ENCODE measurements around the gene ARHGEF38. TPM values are rescaled to one million over a fixed set of nuclear protein-coding genes. Genes with fewer than 3 reads are reported as not detected.

The ARHGEF38 gene, protein sequence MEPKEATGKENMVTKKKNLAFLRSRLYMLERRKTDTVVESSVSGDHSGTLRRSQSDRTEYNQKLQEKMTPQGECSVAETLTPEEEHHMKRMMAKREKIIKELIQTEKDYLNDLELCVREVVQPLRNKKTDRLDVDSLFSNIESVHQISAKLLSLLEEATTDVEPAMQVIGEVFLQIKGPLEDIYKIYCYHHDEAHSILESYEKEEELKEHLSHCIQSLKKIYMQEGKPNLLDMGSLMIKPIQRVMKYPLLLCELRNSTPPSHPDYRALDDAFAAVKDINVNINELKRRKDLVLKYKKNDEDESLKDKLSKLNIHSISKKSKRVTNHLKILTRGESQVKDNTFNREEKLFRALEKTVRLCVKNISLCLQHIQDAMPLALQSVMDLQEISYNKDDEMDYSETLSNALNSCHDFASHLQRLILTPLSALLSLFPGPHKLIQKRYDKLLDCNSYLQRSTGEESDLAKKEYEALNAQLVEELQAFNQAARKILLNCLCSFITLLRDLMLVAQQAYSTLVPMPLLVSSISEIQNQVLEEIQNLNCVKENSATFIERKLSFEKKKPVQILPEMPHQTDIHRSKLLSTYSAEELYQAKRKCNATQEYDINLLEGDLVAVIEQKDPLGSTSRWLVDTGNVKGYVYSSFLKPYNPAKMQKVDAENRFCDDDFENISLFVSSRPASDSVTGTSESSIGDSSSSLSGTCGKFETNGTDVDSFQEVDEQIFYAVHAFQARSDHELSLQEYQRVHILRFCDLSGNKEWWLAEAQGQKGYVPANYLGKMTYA
- not detected for polyA plus RNA-seq (2013, experiment 1 of 2)
- polyA plus RNA-seq (2013, experiment 2 of 2) = not detected

DNA sequence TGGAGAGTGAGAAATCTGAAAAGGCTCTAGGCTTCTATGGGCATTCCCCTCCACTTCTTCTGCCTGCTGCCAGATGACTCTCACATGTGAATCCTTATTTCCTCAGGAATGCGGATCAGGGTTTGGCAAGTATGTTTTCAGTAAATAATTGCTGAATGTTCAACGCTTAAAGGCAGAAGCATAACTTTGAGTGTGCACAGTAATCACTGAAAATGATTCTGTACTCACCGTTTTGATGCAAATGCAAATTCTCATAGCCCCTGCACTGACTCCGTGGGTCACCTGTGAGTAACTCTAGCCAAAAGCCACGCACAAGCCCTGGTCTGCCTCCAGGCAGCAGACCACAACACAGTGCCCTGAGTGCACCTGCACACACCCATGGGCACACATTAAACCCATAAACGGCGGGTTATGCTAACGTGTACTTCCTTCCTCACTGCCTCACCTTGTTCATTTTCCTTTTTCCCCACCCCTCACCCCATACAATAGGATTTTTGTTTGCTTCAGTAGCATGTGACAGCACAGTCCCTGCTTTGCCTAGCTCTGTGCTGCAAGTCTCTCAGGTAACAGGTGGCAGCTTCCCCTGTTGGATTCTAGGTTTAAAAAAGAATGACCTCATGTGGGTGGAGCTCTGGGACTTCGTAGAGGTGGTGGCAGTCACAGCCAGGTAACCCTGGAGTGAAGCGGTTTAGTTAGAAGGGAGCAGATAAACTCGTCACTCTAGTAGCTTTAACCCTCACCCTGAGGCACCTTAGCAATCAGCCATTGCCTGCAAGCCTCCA lies at the start of gene ARHGEF38:
Gene ARHGEF38, plus strand, starts transcription at position 656 of the 782 bp plus-strand sequence. CDS start 146 bp downstream, outside the sequence.
- H3K9ac ChIP-seq (ENCODE audit: low read length) = no peak within 1 kb of the TSS
- H2AK5ac ChIP-seq (ENCODE audit: low read length, severe bottlenecking) = peak within 1 kb of the TSS; percentile 66
- no peaks in the 10 kb centered on the region for H3K9me3 ChIP-seq (ENCODE audit: control insufficient read depth, low read length)
- WGBS = 38% methylated on average over 11 of the region's 11 CpGs
- H3K36me3 ChIP-seq (ENCODE audit: control insufficient read depth in 1 of 2, insufficient read depth in 2 of 2, low read depth in 1 of 2, low read length in 2 of 2) = no peaks in the 10 kb centered on the region
- peaks cover 6% of the 10 kb centered on the region for H3K4me1 ChIP-seq (ENCODE audit: control insufficient read depth, insufficient read depth, low read depth, low read length)
- no peak within 1 kb of the TSS for H2BK15ac ChIP-seq (ENCODE audit: low read depth, poor library complexity, severe bottlenecking)
- H2AFZ ChIP-seq (ENCODE audit: low read depth, low read length) = no peak within 1 kb of the TSS
- H4K91ac ChIP-seq (ENCODE audit: low read length) = peak within 1 kb of the TSS; percentile 4
- H3K4me2 ChIP-seq (ENCODE audit: low read length, poor library complexity, severe bottlenecking) = peak within 1 kb of the TSS; percentile 20
- peak; percentile 3 for DNase-seq
- H4K8ac ChIP-seq (ENCODE audit: low read length) = no peak within 1 kb of the TSS
- no peaks in the 10 kb centered on the region for H3K79me1 ChIP-seq (replicated peaks; ENCODE audit: low read length, poor library complexity, severe bottlenecking)
- H3K23ac ChIP-seq (ENCODE audit: low read length in 2 of 2) = no peak within 1 kb of the TSS
- no peak within 1 kb of the TSS for H2BK120ac ChIP-seq (ENCODE audit: low read depth, low read length)
- H2BK5ac ChIP-seq (ENCODE audit: low read depth, low read length, poor library complexity, severe bottlenecking) = peak within 1 kb of the TSS; percentile 58
- no peak within 1 kb of the TSS for H3K14ac ChIP-seq (ENCODE audit: low read length in 2 of 2)
- no peak within 1 kb of the TSS for H3K18ac ChIP-seq (ENCODE audit: low read depth in 1 of 2, low read length in 2 of 2)
- H3K4me3 ChIP-seq (ENCODE audit: insufficient read depth in 1 of 2, low read depth in 1 of 2, low read length in 2 of 2) = no peak within 1 kb of the TSS
- H3K4ac ChIP-seq (ENCODE audit: low read depth in 1 of 2, low read length in 2 of 2) = no peak within 1 kb of the TSS
- no peaks in the 10 kb centered on the region for H3K27me3 ChIP-seq (ENCODE audit: control insufficient read depth in 1 of 2, insufficient read depth in 1 of 2, low read length in 2 of 2)
- no peak within 1 kb of the TSS for H2BK12ac ChIP-seq (ENCODE audit: low read length in 2 of 2)
- peak within 1 kb of the TSS; percentile 89 for H3K27ac ChIP-seq (ENCODE audit: low read length, poor library complexity, severe bottlenecking)

DNA sequence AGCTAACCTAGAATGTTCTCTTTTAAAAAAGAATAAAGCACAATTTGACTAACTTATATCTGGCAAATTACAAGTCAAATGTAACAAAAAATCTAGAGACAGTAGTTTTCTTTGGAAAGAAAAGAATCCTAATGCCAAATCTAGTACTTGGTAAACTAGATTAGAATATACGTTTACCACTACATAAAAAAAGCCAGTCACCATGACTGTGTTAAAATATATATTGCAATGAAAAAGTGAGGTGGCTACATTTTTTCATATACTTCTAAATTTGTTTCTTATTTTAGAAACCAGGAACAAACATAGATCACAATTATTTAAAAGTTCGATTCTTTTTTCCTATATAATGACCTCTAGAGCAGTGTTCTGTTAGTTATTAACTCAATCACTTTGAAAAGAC lies 48.9 kb upstream of the ARHGEF38 start:
- H2BK5ac ChIP-seq (ENCODE audit: low read depth, low read length, poor library complexity, severe bottlenecking) = no peak overlapping the region
- no peak overlapping the region for H3K9ac ChIP-seq (ENCODE audit: low read length)
- no peak overlapping the region for H2BK120ac ChIP-seq (ENCODE audit: low read depth, low read length)
- no peaks in the 10 kb centered on the region for H3K9me3 ChIP-seq (ENCODE audit: control insufficient read depth, low read length)
- no peak overlapping the region for H2BK15ac ChIP-seq (ENCODE audit: low read depth, poor library complexity, severe bottlenecking)
- no peak overlapping the region for H4K91ac ChIP-seq (ENCODE audit: low read length)
- no peak overlapping the region for H2AK5ac ChIP-seq (ENCODE audit: low read length, severe bottlenecking)
- no peak overlapping the region for H4K8ac ChIP-seq (ENCODE audit: low read length)
- WGBS = no CpG with 5 or more reads among the region's 2 CpGs
- DNase-seq = no peak
- no peaks in the 10 kb centered on the region for H3K4me1 ChIP-seq (ENCODE audit: control insufficient read depth, insufficient read depth, low read depth, low read length)
- H3K4me2 ChIP-seq (ENCODE audit: low read length, poor library complexity, severe bottlenecking) = no peak overlapping the region
- H3K27ac ChIP-seq (ENCODE audit: low read length, poor library complexity, severe bottlenecking) = no peak overlapping the region
- no peak overlapping the region for H3K23ac ChIP-seq (ENCODE audit: low read length in 2 of 2)
- H3K27me3 ChIP-seq (ENCODE audit: control insufficient read depth in 1 of 2, insufficient read depth in 1 of 2, low read length in 2 of 2) = no peaks in the 10 kb centered on the region
- H2AFZ ChIP-seq (ENCODE audit: low read depth, low read length) = no peak overlapping the region
- no peaks in the 10 kb centered on the region for H3K79me1 ChIP-seq (replicated peaks; ENCODE audit: low read length, poor library complexity, severe bottlenecking)
- no peak overlapping the region for H2BK12ac ChIP-seq (ENCODE audit: low read length in 2 of 2)
- H3K36me3 ChIP-seq (ENCODE audit: control insufficient read depth in 1 of 2, insufficient read depth in 2 of 2, low read depth in 1 of 2, low read length in 2 of 2) = no peaks in the 10 kb centered on the region
- no peak overlapping the region for H3K4ac ChIP-seq (ENCODE audit: low read depth in 1 of 2, low read length in 2 of 2)
- no peak overlapping the region for H3K14ac ChIP-seq (ENCODE audit: low read length in 2 of 2)
- no peak overlapping the region for H3K18ac ChIP-seq (ENCODE audit: low read depth in 1 of 2, low read length in 2 of 2)
- no peak overlapping the region for H3K4me3 ChIP-seq (ENCODE audit: insufficient read depth in 1 of 2, low read depth in 1 of 2, low read length in 2 of 2)

DNA sequence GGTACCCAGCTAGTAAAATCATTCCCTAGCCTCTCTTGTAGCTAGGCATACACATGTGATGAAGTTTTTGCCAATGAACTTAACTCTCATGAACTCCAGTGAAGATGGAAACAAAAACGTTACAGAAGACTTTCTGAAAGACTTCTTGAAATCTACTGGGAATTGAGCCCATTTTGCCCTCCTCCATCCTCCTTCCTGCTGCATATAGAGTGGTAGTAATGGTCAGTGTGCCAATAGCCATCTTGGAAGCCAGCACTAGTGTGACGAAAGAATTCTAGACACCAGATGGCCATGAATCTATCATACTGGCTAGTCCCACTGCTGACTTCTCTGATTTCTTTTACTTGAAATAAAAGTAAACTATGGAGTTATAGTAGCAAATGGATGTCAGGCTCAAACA lies 47.7 kb upstream of the ARHGEF38 start:
- no peaks in the 10 kb centered on the region for H3K9me3 ChIP-seq (ENCODE audit: control insufficient read depth, low read length)
- WGBS = 22% methylated on average over 1 of the region's 2 CpGs
- no peak overlapping the region for H3K4ac ChIP-seq (ENCODE audit: low read depth in 1 of 2, low read length in 2 of 2)
- H2BK120ac ChIP-seq (ENCODE audit: low read depth, low read length) = no peak overlapping the region
- H2AFZ ChIP-seq (ENCODE audit: low read depth, low read length) = no peak overlapping the region
- H3K27me3 ChIP-seq (ENCODE audit: control insufficient read depth in 1 of 2, insufficient read depth in 1 of 2, low read length in 2 of 2) = no peaks in the 10 kb centered on the region
- H2BK5ac ChIP-seq (ENCODE audit: low read depth, low read length, poor library complexity, severe bottlenecking) = no peak overlapping the region
- H2AK5ac ChIP-seq (ENCODE audit: low read length, severe bottlenecking) = no peak overlapping the region
- no peak overlapping the region for H3K4me3 ChIP-seq (ENCODE audit: insufficient read depth in 1 of 2, low read depth in 1 of 2, low read length in 2 of 2)
- H2BK15ac ChIP-seq (ENCODE audit: low read depth, poor library complexity, severe bottlenecking) = no peak overlapping the region
- H3K27ac ChIP-seq (ENCODE audit: low read length, poor library complexity, severe bottlenecking) = no peak overlapping the region
- no peak overlapping the region for H3K14ac ChIP-seq (ENCODE audit: low read length in 2 of 2)
- H3K18ac ChIP-seq (ENCODE audit: low read depth in 1 of 2, low read length in 2 of 2) = no peak overlapping the region
- no peaks in the 10 kb centered on the region for H3K36me3 ChIP-seq (ENCODE audit: control insufficient read depth in 1 of 2, insufficient read depth in 2 of 2, low read depth in 1 of 2, low read length in 2 of 2)
- no peaks in the 10 kb centered on the region for H3K79me1 ChIP-seq (replicated peaks; ENCODE audit: low read length, poor library complexity, severe bottlenecking)
- H3K4me1 ChIP-seq (ENCODE audit: control insufficient read depth, insufficient read depth, low read depth, low read length) = no peaks in the 10 kb centered on the region
- H2BK12ac ChIP-seq (ENCODE audit: low read length in 2 of 2) = no peak overlapping the region
- no peak overlapping the region for H4K91ac ChIP-seq (ENCODE audit: low read length)
- no peak for DNase-seq
- peak overlapping the region; percentile 19 for H4K8ac ChIP-seq (ENCODE audit: low read length)
- H3K9ac ChIP-seq (ENCODE audit: low read length) = no peak overlapping the region
- no peak overlapping the region for H3K23ac ChIP-seq (ENCODE audit: low read length in 2 of 2)
- H3K4me2 ChIP-seq (ENCODE audit: low read length, poor library complexity, severe bottlenecking) = no peak overlapping the region
